A549 treated with AZD9567 at 1 μM for 4 hours (cell line): Measurements from ENCODE around the gene MAP3K9. TPM values are rescaled to one million over a fixed set of nuclear protein-coding genes. Genes with fewer than 3 reads are reported as not detected.

Experiments
- total RNA-seq: library from RNA; stranded (reverse); fragments of 200-300 nt; extraction: Qiagen RNA extraction; gene quantifications from 5 replicates; pipeline ENCODE4 v1.2.3, GENCODE V29; 2022; ENCODE audit not compliant: insufficient read depth

Gene MAP3K9
- 4.7 to 6.2 TPM (median 5.6 TPM) in 5 replicates for total RNA-seq

GRCh38 chr14:70809225-70810219 is at the start of gene MAP3K9:
TSS of gene MAP3K9 (minus strand) at chr14:70809513. CDS start at chr14:70809171, 342 bp downstream.

Other genes with a start within 250 kb of the MAP3K9 start
- 40.5 to 44.9 TPM (median 43.9 TPM) in 5 replicates for gene MED6, start 208.9 kb downstream of the MAP3K9 start, total RNA-seq
- 2.3 to 2.9 TPM (median 2.6 TPM) in 5 replicates for gene TTC9, start 167.6 kb downstream of the MAP3K9 start, total RNA-seq
- gene PCNX1, start 97.9 kb upstream of the MAP3K9 start, total RNA-seq: 15.4 to 35.1 TPM (median 17.5 TPM) in 5 replicates